GM12872 (cell line): Measurements from ENCODE around the gene LIMS2.

Experiments used
- CTCF ChIP-seq: IDR thresholded peaks from 3 replicates; pipeline ENCODE4 v1.5.1; 2011; ENCODE audit warnings: low read depth, mild to moderate bottlenecking, low read length, moderate library complexity; ENCODE audit not compliant: insufficient read depth

Gene LIMS2

GRCh38 chr2:127698553-127699355 lies 23.4 kb upstream of the LIMS2 start:
- no peak for TF ChIP-seq CTCF

GRCh38 chr2:127697482-127698180 lies 22.3 kb upstream of the LIMS2 start:
- no peak for TF ChIP-seq CTCF

- peak; percentile 48; the same call in 2 of the 3 replicates for TF ChIP-seq CTCF
Measured at GRCh38 chr2:127695491-127696472, 20.5 kb upstream of the LIMS2 start.

GRCh38 chr2:127694986-127695385 lies 19.7 kb upstream of the LIMS2 start:
- TF ChIP-seq CTCF = no peak

- no peak for TF ChIP-seq CTCF
Measured at GRCh38 chr2:127690696-127691095, 15.4 kb upstream of the LIMS2 start.

- no peak for TF ChIP-seq CTCF
Measured at GRCh38 chr2:127688405-127688804, 13.1 kb upstream of the LIMS2 start.
